ENCODE data around the gene GALE. TPM values are rescaled to one million over a fixed set of nuclear protein-coding genes. Genes with fewer than 3 reads are reported as not detected.
"Not testable (repeated sequence)": the region's sequence is repeated elsewhere in the genome, so short reads cannot be mapped to it uniquely, and the experiment has no call there.

The GALE gene
- polyA plus RNA-seq, 1 donor: 32.2 TPM

GRCh38 chr1:23810818-23811540, 10.4 kb upstream of the GALE start:
- no peak for DNase-seq

- no peak for DNase-seq
Observed at GRCh38 chr1:23809751-23810171, 9.2 kb upstream of the GALE start.

GRCh38 chr1:23807453-23807852, 6.9 kb upstream of the GALE start:
- no peak for DNase-seq

- no peak for DNase-seq
Observed at GRCh38 chr1:23806280-23806679, 5.7 kb upstream of the GALE start.

- DNase-seq: no peak
Observed at GRCh38 chr1:23805025-23805424, 4.5 kb upstream of the GALE start.

- no peak for DNase-seq
Observed at GRCh38 chr1:23804183-23804835, 3.8 kb upstream of the GALE start.

- DNase-seq: no peak
Observed at GRCh38 chr1:23803674-23804073, 3.1 kb upstream of the GALE start.

- DNase-seq: not testable (repeated sequence)
Observed at GRCh38 chr1:23802809-23803342, 2.3 kb upstream of the GALE start.

GRCh38 chr1:23801876-23802275, 1.3 kb upstream of the GALE start:
- no peak for DNase-seq

GRCh38 chr1:23801338-23801748, 789 bp upstream of the GALE start:
- DNase-seq: no peak

GRCh38 chr1:23799570-23800399, 769 bp downstream of the GALE start:
- no peak for DNase-seq

- DNase-seq: no peak
Observed at GRCh38 chr1:23799255-23799569, 1.3 kb downstream of the GALE start.

- no peak for DNase-seq
Observed at GRCh38 chr1:23798662-23799142, 1.9 kb downstream of the GALE start.

GRCh38 chr1:23797478-23798448, 2.8 kb downstream of the GALE start:
- DNase-seq: no peak

- DNase-seq: no peak
Observed at GRCh38 chr1:23796466-23797271, 3.9 kb downstream of the GALE start.

GRCh38 chr1:23795676-23796465, 4.7 kb downstream of the GALE start:
- DNase-seq: no peak

GRCh38 chr1:23794732-23795182, 5.8 kb downstream of the GALE start:
- DNase-seq: not testable (repeated sequence)

- DNase-seq: no peak
Observed at GRCh38 chr1:23793861-23794731, 6.5 kb downstream of the GALE start.
